Measurements from ENCODE around the gene OR4D6. TPM values are rescaled to one million over a fixed set of nuclear protein-coding genes. Genes with fewer than 3 reads are reported as not detected.

Gene OR4D6
- polyA plus RNA-seq, 1 donor from 2014 or later, result not detected

DNA sequence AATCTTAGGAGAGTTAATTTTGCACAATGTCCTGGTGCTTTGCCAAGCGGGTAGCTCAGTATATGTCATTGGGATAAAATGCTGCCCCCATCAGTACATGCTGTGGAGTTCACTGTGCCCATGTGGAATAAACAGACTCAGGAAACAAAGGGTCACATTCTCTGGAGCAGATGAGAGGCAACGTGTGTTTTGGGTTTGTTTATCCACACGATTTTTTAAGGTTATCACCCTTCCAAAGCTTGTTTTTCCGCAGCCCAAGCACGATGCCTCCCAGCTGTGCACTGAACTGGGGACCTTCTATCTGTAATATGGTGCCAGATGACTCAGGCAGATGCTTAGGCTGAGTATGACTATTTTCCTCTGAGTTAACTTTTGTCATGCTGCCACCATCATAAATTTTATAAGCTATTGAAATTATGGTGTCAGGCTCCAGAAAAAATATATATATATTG is 6.5 kb downstream of the OR4D6 start:
- Histone ChIP-seq H3K4me3 (ENCODE audit: low read length) (no peak overlapping the region), H3K9ac (ENCODE audit: low read length) (no peak overlapping the region), H3F3A (ENCODE audit: insufficient read depth, low read length, poor library complexity, severe bottlenecking) (no peaks in the 10 kb centered on the region), H3K4me2 (ENCODE audit: low read length) (no peak overlapping the region), H3K79me2 (replicated peaks; ENCODE audit: insufficient read depth, low read length) (no peaks in the 10 kb centered on the region), H3K9me3 (ENCODE audit: low read length) (no peaks in the 10 kb centered on the region), H3K27ac (ENCODE audit: low read length) (no peak overlapping the region), H3K27me3 (ENCODE audit: insufficient read depth, low read depth, low read length) (no peaks in the 10 kb centered on the region), H2AFZ (ENCODE audit: low read depth, low read length) (no peak overlapping the region), H4K20me1 (ENCODE audit: insufficient read depth) (no peaks in the 10 kb centered on the region), H3K9me2 (ENCODE audit: insufficient read depth, low read length) (no peaks in the 10 kb centered on the region), H3K36me3 (ENCODE audit: insufficient read depth, low read length) (no peaks in the 10 kb centered on the region)
- TF ChIP-seq MXI1 (conservative IDR thresholded peaks at IDR 0.05; ENCODE audit: poor library complexity, severe bottlenecking) (no peak), EP300 (conservative IDR thresholded peaks at IDR 0.05; ENCODE audit: poor library complexity, severe bottlenecking) (no peak), SMC3 (conservative IDR thresholded peaks at IDR 0.05; ENCODE audit: poor library complexity) (no peak), POLR2AphosphoS5 (IDR thresholded peaks at IDR 0.05) (no peak), EZH2 (IDR thresholded peaks at IDR 0.05; ENCODE audit: borderline replicate concordance, insufficient read depth, low read length, poor library complexity, severe bottlenecking) (no peak), TAF1 (IDR thresholded peaks at IDR 0.05; ENCODE audit: low read depth) (no peak), RAD21 (conservative IDR thresholded peaks at IDR 0.05) (no peak)
- TF ChIP-seq, protein P1, sequence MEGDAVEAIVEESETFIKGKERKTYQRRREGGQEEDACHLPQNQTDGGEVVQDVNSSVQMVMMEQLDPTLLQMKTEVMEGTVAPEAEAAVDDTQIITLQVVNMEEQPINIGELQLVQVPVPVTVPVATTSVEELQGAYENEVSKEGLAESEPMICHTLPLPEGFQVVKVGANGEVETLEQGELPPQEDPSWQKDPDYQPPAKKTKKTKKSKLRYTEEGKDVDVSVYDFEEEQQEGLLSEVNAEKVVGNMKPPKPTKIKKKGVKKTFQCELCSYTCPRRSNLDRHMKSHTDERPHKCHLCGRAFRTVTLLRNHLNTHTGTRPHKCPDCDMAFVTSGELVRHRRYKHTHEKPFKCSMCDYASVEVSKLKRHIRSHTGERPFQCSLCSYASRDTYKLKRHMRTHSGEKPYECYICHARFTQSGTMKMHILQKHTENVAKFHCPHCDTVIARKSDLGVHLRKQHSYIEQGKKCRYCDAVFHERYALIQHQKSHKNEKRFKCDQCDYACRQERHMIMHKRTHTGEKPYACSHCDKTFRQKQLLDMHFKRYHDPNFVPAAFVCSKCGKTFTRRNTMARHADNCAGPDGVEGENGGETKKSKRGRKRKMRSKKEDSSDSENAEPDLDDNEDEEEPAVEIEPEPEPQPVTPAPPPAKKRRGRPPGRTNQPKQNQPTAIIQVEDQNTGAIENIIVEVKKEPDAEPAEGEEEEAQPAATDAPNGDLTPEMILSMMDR (IDR thresholded peaks at IDR 0.05; ENCODE audit: poor library complexity, severe bottlenecking), result no peak
- TF ChIP-seq, protein P2, sequence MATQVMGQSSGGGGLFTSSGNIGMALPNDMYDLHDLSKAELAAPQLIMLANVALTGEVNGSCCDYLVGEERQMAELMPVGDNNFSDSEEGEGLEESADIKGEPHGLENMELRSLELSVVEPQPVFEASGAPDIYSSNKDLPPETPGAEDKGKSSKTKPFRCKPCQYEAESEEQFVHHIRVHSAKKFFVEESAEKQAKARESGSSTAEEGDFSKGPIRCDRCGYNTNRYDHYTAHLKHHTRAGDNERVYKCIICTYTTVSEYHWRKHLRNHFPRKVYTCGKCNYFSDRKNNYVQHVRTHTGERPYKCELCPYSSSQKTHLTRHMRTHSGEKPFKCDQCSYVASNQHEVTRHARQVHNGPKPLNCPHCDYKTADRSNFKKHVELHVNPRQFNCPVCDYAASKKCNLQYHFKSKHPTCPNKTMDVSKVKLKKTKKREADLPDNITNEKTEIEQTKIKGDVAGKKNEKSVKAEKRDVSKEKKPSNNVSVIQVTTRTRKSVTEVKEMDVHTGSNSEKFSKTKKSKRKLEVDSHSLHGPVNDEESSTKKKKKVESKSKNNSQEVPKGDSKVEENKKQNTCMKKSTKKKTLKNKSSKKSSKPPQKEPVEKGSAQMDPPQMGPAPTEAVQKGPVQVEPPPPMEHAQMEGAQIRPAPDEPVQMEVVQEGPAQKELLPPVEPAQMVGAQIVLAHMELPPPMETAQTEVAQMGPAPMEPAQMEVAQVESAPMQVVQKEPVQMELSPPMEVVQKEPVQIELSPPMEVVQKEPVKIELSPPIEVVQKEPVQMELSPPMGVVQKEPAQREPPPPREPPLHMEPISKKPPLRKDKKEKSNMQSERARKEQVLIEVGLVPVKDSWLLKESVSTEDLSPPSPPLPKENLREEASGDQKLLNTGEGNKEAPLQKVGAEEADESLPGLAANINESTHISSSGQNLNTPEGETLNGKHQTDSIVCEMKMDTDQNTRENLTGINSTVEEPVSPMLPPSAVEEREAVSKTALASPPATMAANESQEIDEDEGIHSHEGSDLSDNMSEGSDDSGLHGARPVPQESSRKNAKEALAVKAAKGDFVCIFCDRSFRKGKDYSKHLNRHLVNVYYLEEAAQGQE (IDR thresholded peaks at IDR 0.05; ENCODE audit: borderline replicate concordance), result no peak

DNA sequence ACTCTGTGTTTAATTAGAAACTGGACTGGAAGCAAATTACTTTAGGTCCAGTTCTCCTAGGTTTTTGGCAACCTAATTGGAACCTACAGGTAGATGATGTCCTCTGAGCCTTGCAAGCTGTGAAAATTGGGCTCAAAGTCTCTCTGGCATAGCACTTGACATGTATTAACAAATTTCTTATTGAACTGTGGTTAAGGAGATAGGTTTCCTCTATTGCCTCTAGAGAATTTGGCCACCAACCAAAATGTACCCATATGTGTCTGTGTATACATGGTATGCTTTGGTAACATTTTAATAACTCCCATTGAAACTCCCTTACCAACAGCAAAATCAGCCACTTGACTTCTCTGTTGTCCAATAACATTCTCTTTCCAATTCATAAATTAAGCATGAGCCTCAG is 16.3 kb downstream of the OR4D6 start, which contains the start of gene OR4D10:
Gene OR4D10 (plus strand): TSS at position 301 of the 400 bp plus-strand sequence. CDS start 4,115 bp downstream, outside the sequence.
- no peak within 1 kb of the TSS for H3K4me2 ChIP-seq (ENCODE audit: low read length)
- TF ChIP-seq MXI1 (conservative IDR thresholded peaks at IDR 0.05; ENCODE audit: poor library complexity, severe bottlenecking) (no peak), SMC3 (conservative IDR thresholded peaks at IDR 0.05; ENCODE audit: poor library complexity) (no peak), RAD21 (conservative IDR thresholded peaks at IDR 0.05) (no peak), POLR2AphosphoS5 (IDR thresholded peaks at IDR 0.05) (no peak), TAF1 (IDR thresholded peaks at IDR 0.05; ENCODE audit: low read depth) (no peak), EP300 (conservative IDR thresholded peaks at IDR 0.05; ENCODE audit: poor library complexity, severe bottlenecking) (no peak), EZH2 (IDR thresholded peaks at IDR 0.05; ENCODE audit: borderline replicate concordance, insufficient read depth, low read length, poor library complexity, severe bottlenecking) (no peak)
- TF ChIP-seq, protein P1 (IDR thresholded peaks at IDR 0.05; ENCODE audit: poor library complexity, severe bottlenecking), result no peak
- TF ChIP-seq, protein P2 (IDR thresholded peaks at IDR 0.05; ENCODE audit: borderline replicate concordance), result no peak
- H4K20me1 ChIP-seq (ENCODE audit: insufficient read depth), result no peaks in the 10 kb centered on the region
- H3K27me3 ChIP-seq (ENCODE audit: insufficient read depth, low read depth, low read length), result no peaks in the 10 kb centered on the region
- no peaks in the 10 kb centered on the region for H3K36me3 ChIP-seq (ENCODE audit: insufficient read depth, low read length)
- H3K27ac ChIP-seq (ENCODE audit: low read length), result no peak within 1 kb of the TSS
- H2AFZ ChIP-seq (ENCODE audit: low read depth, low read length), result no peak within 1 kb of the TSS
- H3F3A ChIP-seq (ENCODE audit: insufficient read depth, low read length, poor library complexity, severe bottlenecking), result no peaks in the 10 kb centered on the region
- no peaks in the 10 kb centered on the region for H3K79me2 ChIP-seq (replicated peaks; ENCODE audit: insufficient read depth, low read length)
- H3K9me3 ChIP-seq (ENCODE audit: low read length), result no peaks in the 10 kb centered on the region
- no peak within 1 kb of the TSS for H3K4me3 ChIP-seq (ENCODE audit: low read length)
- H3K9me2 ChIP-seq (ENCODE audit: insufficient read depth, low read length), result no peaks in the 10 kb centered on the region
- H3K9ac ChIP-seq (ENCODE audit: low read length), result no peak within 1 kb of the TSS
